PC-3 (cell line): ENCODE data around the gene CXorf58.

ENCODE experiments used
- EZH2 ChIP-seq: fragments of 300-600 bp; sonication (generic); IDR thresholded peaks from one replicate; pipeline ENCODE4 v1.6.1; 2017; ENCODE audit warnings: antibody characterized with exemption, mild to moderate bottlenecking, low read length; ENCODE audit not compliant: unreplicated experiment
- TF ChIP-seq, protein P1 (sequence below): fragments of 300-600 bp; sonication (generic); conservative IDR thresholded peaks from 2 replicates; pipeline ENCODE4 v1.5.1; 2017; ENCODE audit warnings: antibody characterized with exemption, low read depth, mild to moderate bottlenecking, low read length

DNA sequence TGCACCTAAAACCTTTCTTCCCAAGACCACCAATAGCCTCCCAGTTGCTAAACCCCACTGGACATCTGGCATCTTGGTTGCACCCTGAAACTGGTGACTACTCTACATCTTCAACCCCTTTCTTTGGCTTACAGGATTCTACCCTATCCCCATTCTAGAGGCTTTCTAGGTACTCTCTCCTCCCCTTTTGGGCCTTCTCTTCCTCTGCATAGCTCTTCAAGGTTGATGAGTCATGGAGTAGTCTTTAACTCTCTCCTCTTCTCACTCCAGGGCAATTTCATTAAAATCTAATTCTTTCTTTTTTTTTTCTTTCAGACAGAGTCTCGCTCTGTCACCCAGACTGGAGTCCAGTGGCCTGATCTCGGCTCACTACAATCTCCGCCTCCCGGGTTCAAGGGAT, 16.9 kb upstream of the CXorf58 start:
- TF ChIP-seq, protein P1, sequence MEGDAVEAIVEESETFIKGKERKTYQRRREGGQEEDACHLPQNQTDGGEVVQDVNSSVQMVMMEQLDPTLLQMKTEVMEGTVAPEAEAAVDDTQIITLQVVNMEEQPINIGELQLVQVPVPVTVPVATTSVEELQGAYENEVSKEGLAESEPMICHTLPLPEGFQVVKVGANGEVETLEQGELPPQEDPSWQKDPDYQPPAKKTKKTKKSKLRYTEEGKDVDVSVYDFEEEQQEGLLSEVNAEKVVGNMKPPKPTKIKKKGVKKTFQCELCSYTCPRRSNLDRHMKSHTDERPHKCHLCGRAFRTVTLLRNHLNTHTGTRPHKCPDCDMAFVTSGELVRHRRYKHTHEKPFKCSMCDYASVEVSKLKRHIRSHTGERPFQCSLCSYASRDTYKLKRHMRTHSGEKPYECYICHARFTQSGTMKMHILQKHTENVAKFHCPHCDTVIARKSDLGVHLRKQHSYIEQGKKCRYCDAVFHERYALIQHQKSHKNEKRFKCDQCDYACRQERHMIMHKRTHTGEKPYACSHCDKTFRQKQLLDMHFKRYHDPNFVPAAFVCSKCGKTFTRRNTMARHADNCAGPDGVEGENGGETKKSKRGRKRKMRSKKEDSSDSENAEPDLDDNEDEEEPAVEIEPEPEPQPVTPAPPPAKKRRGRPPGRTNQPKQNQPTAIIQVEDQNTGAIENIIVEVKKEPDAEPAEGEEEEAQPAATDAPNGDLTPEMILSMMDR = no peak
- TF ChIP-seq EZH2 = no peak
